Measurements from ENCODE around the gene HOXC12. TPM values are rescaled to one million over a fixed set of nuclear protein-coding genes. Genes with fewer than 3 reads are reported as not detected.
A peak's percentile ranks its signal among the peaks of the same experiment; 100 is the strongest.

HOXC12 gene
- total and polyA plus RNA-seq, 2 of the 8 experiments (the other 6 are each of a cell fraction or from before 2014, with no cell fraction given): not detected

GRCh38 chr12:53985994-53986685, 31.4 kb downstream of the HOXC12 start:
- FAIRE-seq: no peak
- peak overlapping the region; percentile 32; the same call in 1 of the 2 replicates for H3K18ac ChIP-seq (ENCODE audit: extremely low read depth, low read length)
- TF ChIP-seq SP2 (IDR thresholded peaks at IDR 0.05; ENCODE audit: low read length) (no peak), MAX (IDR thresholded peaks at IDR 0.05) (0 out of 2 replicates have a peak, but pooled peaks have one; percentile 14), SIX5 (IDR thresholded peaks at IDR 0.05; ENCODE audit: low read depth, low read length) (no peak), CTCF (IDR thresholded peaks at IDR 0.05; ENCODE audit: control extremely low read depth in 1 of 3, insufficient read depth in 1 of 3, low read depth in 1 of 3, low read length in 3 of 3) (no peak), HDAC2 (IDR thresholded peaks at IDR 0.05; ENCODE audit: borderline replicate concordance in 1 of 2, low read depth in 2 of 2, low read length in 2 of 2) (no peak), RFX5 (IDR thresholded peaks at IDR 0.05; ENCODE audit: borderline replicate concordance, low read depth, low read length) (no peak), SUZ12 (IDR thresholded peaks at IDR 0.05; ENCODE audit: low read length) (peak; percentile 99), RXRA (IDR thresholded peaks at IDR 0.05; ENCODE audit: insufficient read depth, low read depth, low read length) (no peak)

More at GRCh38 chr12:53985994-53986685, 31.4 kb downstream of the HOXC12 start:
- peaks cover 0 to 6% (median 3%) of the 10 kb centered on the region in 4 experiments; a peak in 3 of 7 replicates for H3K4me1 ChIP-seq (replicated peaks in 1 of 4; ENCODE audit: control insufficient read depth in 3 of 4, insufficient read depth in 4 of 4, low read length in 3 of 4)
- no peak overlapping the region for H3K23ac ChIP-seq (ENCODE audit: insufficient read length)
- H4K8ac ChIP-seq (ENCODE audit: extremely low read depth, insufficient read depth, low read length): no peak overlapping the region
- no peak overlapping the region for H3K14ac ChIP-seq (ENCODE audit: insufficient read length)
- no peaks in the 10 kb centered on the region for H3K79me2 ChIP-seq (ENCODE audit: control insufficient read depth in 1 of 2, insufficient read depth in 2 of 2, low read length in 2 of 2)
- no peak overlapping the region for H3K4ac ChIP-seq (replicated peaks; ENCODE audit: insufficient read length, low read depth, low read length)
- H3K79me1 ChIP-seq (ENCODE audit: low read depth, low read length): no peaks in the 10 kb centered on the region
- peaks cover 0 to 8% (median 0%) of the 10 kb centered on the region in 4 experiments; a peak in 1 of 8 replicates for H3K36me3 ChIP-seq (ENCODE audit: control insufficient read depth in 2 of 4, insufficient read depth in 4 of 4, low read length in 3 of 4)
- DNase-seq (ENCODE audit: low read depth in 1 of 2, low spot score in 2 of 2): no peak
- no peak overlapping the region for H2AK5ac ChIP-seq (ENCODE audit: low read depth, low read length)
- H3K27ac ChIP-seq (ENCODE audit: low read depth, low read length): no peak overlapping the region
- H2BK5ac ChIP-seq (ENCODE audit: low read depth, low read length): no peak overlapping the region
- no peak overlapping the region; the same call in 1 of the 2 replicates for H2BK20ac ChIP-seq (ENCODE audit: low read length)
- H2AFZ ChIP-seq (ENCODE audit: low read length): no peak overlapping the region
- H3K9ac ChIP-seq (replicated peaks in 1 of 4; ENCODE audit: extremely low read depth in 1 of 4, low read depth in 3 of 4, low read length in 3 of 4): no peak overlapping the region
- no peaks in the 10 kb centered on the region for H3K23me2 ChIP-seq (ENCODE audit: low read depth, low read length)
- CTCF ChIA-PET (ENCODE audit: partially characterized antibody): interaction anchor here (0.6 to 5.8 kb wide), 31 partner anchors 11 to 772 kb away, joined by 3 to 91 read pairs (median 5); partner anchors contain the start of genes HOTAIR, HOXC12, HOXC4 and HOXC8
- H3K9me3 ChIP-seq (ENCODE audit: insufficient read depth in 2 of 2, low read depth in 1 of 2, low read length in 1 of 2): peaks cover 0 to 9% of the 10 kb centered on the region in 2 experiments; a peak in 1 of 4 replicates
- no peak overlapping the region for H2BK120ac ChIP-seq (replicated peaks; ENCODE audit: low read depth, low read length)
- WGBS, 2 experiments (ENCODE audit: extremely low coverage in 1 of 2, insufficient coverage in 1 of 2, insufficient read length in 1 of 2, insufficient replicate concordance in 2 of 2, low coverage in 1 of 2, low lambda C conversion rate in 2 of 2, missing lambda C conversion rate in 1 of 2): 9% methylated on average over 47 of the region's 50 CpGs; no CpG with 5 or more reads in 1 of the 2 experiments
- H4K20me1 ChIP-seq (replicated peaks in 1 of 2; ENCODE audit: control insufficient read depth in 1 of 2, insufficient read depth in 2 of 2, low read length in 2 of 2): peaks cover 17 to 33% of the 10 kb centered on the region in 2 experiments
- no peak overlapping the region for H4K91ac ChIP-seq (replicated peaks; ENCODE audit: insufficient read length, low read length)
- 0 out of 2 replicates have a peak overlapping the region, but pooled peaks have one; percentile 50 for H2BK12ac ChIP-seq (ENCODE audit: low read depth, low read length)
- H4K5ac ChIP-seq (ENCODE audit: insufficient read length, low read depth, low read length): no peak overlapping the region
- peaks cover 94 to 99% (median 97%) of the 10 kb centered on the region in 4 experiments for H3K27me3 ChIP-seq (replicated peaks in 1 of 4; ENCODE audit: control insufficient read depth in 3 of 4, extremely low read depth in 1 of 4, insufficient read depth in 3 of 4, low read length in 3 of 4)
- H3K4me2 ChIP-seq (ENCODE audit: insufficient read depth in 1 of 2, low read depth in 2 of 2, low read length in 2 of 2): peak overlapping the region; percentile 41 to 55
- H3K56ac ChIP-seq (replicated peaks; ENCODE audit: insufficient read length, low read depth, low read length): no peak overlapping the region
- peak overlapping the region in 1 of 4 experiments; percentile 38; a peak in 2 of 8 replicates for H3K4me3 ChIP-seq (ENCODE audit: extremely low read depth in 1 of 4, insufficient read depth in 2 of 4, low read depth in 3 of 4, low read length in 4 of 4)
- peak overlapping the region; percentile 88; the same call in 1 of the 2 replicates for H2BK15ac ChIP-seq (ENCODE audit: low read length)
- POLR2A ChIA-PET (ENCODE audit: partially characterized antibody): interaction anchor here (1.1 to 1.2 kb wide), 3 partner anchors 9 to 16 kb away, joined by 3 to 4 read pairs (median 4); partner anchors contain the start of gene HOXC11

Measured in H1 (cell line).